ENCODE results near the gene PSMB10.
"Not testable (repeated sequence)": the region's sequence is repeated elsewhere in the genome, so short reads cannot be mapped to it uniquely, and the experiment has no call there.

GRCh38 chr16:67972285-67972684 lies 35.6 kb upstream of the PSMB10 start:
- TF ChIP-seq POLR2A (IDR thresholded peaks at IDR 0.05) = not testable (repeated sequence)
- TF ChIP-seq, protein P1, sequence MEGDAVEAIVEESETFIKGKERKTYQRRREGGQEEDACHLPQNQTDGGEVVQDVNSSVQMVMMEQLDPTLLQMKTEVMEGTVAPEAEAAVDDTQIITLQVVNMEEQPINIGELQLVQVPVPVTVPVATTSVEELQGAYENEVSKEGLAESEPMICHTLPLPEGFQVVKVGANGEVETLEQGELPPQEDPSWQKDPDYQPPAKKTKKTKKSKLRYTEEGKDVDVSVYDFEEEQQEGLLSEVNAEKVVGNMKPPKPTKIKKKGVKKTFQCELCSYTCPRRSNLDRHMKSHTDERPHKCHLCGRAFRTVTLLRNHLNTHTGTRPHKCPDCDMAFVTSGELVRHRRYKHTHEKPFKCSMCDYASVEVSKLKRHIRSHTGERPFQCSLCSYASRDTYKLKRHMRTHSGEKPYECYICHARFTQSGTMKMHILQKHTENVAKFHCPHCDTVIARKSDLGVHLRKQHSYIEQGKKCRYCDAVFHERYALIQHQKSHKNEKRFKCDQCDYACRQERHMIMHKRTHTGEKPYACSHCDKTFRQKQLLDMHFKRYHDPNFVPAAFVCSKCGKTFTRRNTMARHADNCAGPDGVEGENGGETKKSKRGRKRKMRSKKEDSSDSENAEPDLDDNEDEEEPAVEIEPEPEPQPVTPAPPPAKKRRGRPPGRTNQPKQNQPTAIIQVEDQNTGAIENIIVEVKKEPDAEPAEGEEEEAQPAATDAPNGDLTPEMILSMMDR (IDR thresholded peaks at IDR 0.05) = not testable (repeated sequence)
